Adipocyte (in vitro differentiated cells): Measurements from ENCODE around the gene GPRIN2.

Experiments
- DNase-seq: peaks from one replicate; pipeline ENCODE4 v3.0.0-alpha.2; 2015; ENCODE audit warnings: low read depth
- H3K27me3 ChIP-seq: replicated peaks from 2 replicates; pipeline ENCODE4 v1.7.0; 2013; ENCODE audit warnings: mild to moderate bottlenecking, low read length, moderate library complexity; ENCODE audit not compliant: control insufficient read depth, insufficient read depth
- H3K36me3 ChIP-seq: 2 replicates; pipeline ENCODE4 v1.7.0; 2013; ENCODE audit warnings: low read length, mild to moderate bottlenecking, moderate library complexity; ENCODE audit not compliant: control insufficient read depth, insufficient read depth, severe bottlenecking
- H3K4me1 ChIP-seq: 2 replicates; pipeline ENCODE4 v1.7.0; 2013; ENCODE audit warnings: mild to moderate bottlenecking, low read length, moderate library complexity; ENCODE audit not compliant: control insufficient read depth, insufficient read depth
- H3K4me3 ChIP-seq: 2 replicates; pipeline ENCODE4 v1.7.0; 2013; ENCODE audit warnings: mild to moderate bottlenecking, low read length, moderate library complexity
- H3K9ac ChIP-seq: 2 replicates; pipeline ENCODE4 v1.7.0; 2013; ENCODE audit warnings: mild to moderate bottlenecking, low read length, moderate library complexity
- H3K9me3 ChIP-seq: 2 replicates; pipeline ENCODE4 v1.7.0; 2013; ENCODE audit warnings: mild to moderate bottlenecking, low read length, moderate library complexity; ENCODE audit not compliant: control insufficient read depth

Gene GPRIN2

GRCh38 chr10:46546591-46547540, 9.6 kb downstream of the GPRIN2 start:
- no peaks in the 10 kb centered on the region for H3K4me1 ChIP-seq
- DNase-seq, result no peak
- H3K36me3 ChIP-seq, result no peaks in the 10 kb centered on the region
- H3K9ac ChIP-seq, result no peak overlapping the region
- peaks cover 68% of the 10 kb centered on the region for H3K27me3 ChIP-seq
- H3K9me3 ChIP-seq, result no peaks in the 10 kb centered on the region
- no peak overlapping the region for H3K4me3 ChIP-seq

GRCh38 chr10:46545861-46546590, 10.4 kb downstream of the GPRIN2 start:
- peaks cover 61% of the 10 kb centered on the region for H3K27me3 ChIP-seq
- H3K36me3 ChIP-seq, result no peaks in the 10 kb centered on the region
- no peak overlapping the region for H3K4me3 ChIP-seq
- H3K9me3 ChIP-seq, result no peaks in the 10 kb centered on the region
- H3K9ac ChIP-seq, result no peak overlapping the region
- H3K4me1 ChIP-seq, result no peaks in the 10 kb centered on the region
- DNase-seq, result no peak

GRCh38 chr10:46544989-46545791, 11.3 kb downstream of the GPRIN2 start:
- Histone ChIP-seq H3K4me3 (no peak overlapping the region), H3K36me3 (no peaks in the 10 kb centered on the region), H3K4me1 (no peaks in the 10 kb centered on the region), H3K9ac (no peak overlapping the region), H3K27me3 (peaks cover 57% of the 10 kb centered on the region), H3K9me3 (no peaks in the 10 kb centered on the region)
- DNase-seq, result peak; percentile 31

GRCh38 chr10:46543466-46544377, 12.7 kb downstream of the GPRIN2 start:
- Histone ChIP-seq H3K36me3 (no peaks in the 10 kb centered on the region), H3K9me3 (no peaks in the 10 kb centered on the region), H3K27me3 (peaks cover 59% of the 10 kb centered on the region), H3K9ac (no peak overlapping the region), H3K4me3 (no peak overlapping the region), H3K4me1 (no peaks in the 10 kb centered on the region)
- no peak for DNase-seq

GRCh38 chr10:46542567-46543465, 13.6 kb downstream of the GPRIN2 start:
- no peaks in the 10 kb centered on the region for H3K4me1 ChIP-seq
- DNase-seq, result no peak
- H3K9ac ChIP-seq, result no peak overlapping the region
- H3K4me3 ChIP-seq, result no peak overlapping the region
- peaks cover 56% of the 10 kb centered on the region for H3K27me3 ChIP-seq
- no peaks in the 10 kb centered on the region for H3K9me3 ChIP-seq
- H3K36me3 ChIP-seq, result no peaks in the 10 kb centered on the region

- Histone ChIP-seq H3K4me3 (no peak overlapping the region), H3K4me1 (no peaks in the 10 kb centered on the region), H3K9ac (no peak overlapping the region), H3K36me3 (no peaks in the 10 kb centered on the region), H3K27me3 (peaks cover 56% of the 10 kb centered on the region), H3K9me3 (no peaks in the 10 kb centered on the region)
- no peak for DNase-seq
Measured at GRCh38 chr10:46541735-46542566, 14.5 kb downstream of the GPRIN2 start.

- no peak for DNase-seq
- no peaks in the 10 kb centered on the region for H3K4me1 ChIP-seq
- H3K9me3 ChIP-seq, result no peaks in the 10 kb centered on the region
- no peak overlapping the region for H3K9ac ChIP-seq
- H3K4me3 ChIP-seq, result no peak overlapping the region
- no peaks in the 10 kb centered on the region for H3K36me3 ChIP-seq
- peaks cover 56% of the 10 kb centered on the region for H3K27me3 ChIP-seq
Measured at GRCh38 chr10:46541017-46541661, 15.3 kb downstream of the GPRIN2 start.

GRCh38 chr10:46540412-46541016, 15.9 kb downstream of the GPRIN2 start:
- H3K9ac ChIP-seq, result no peak overlapping the region
- no peak for DNase-seq
- no peaks in the 10 kb centered on the region for H3K36me3 ChIP-seq
- no peaks in the 10 kb centered on the region for H3K9me3 ChIP-seq
- peaks cover 52% of the 10 kb centered on the region for H3K27me3 ChIP-seq
- H3K4me3 ChIP-seq, result no peak overlapping the region
- no peaks in the 10 kb centered on the region for H3K4me1 ChIP-seq
